HepG2 (cell line): ENCODE results near the gene TP53I3. TPM values are rescaled to one million over a fixed set of nuclear protein-coding genes. Genes with fewer than 3 reads are reported as not detected.
A peak's percentile ranks its signal among the peaks of the same experiment; 100 is the strongest.

Experiments used
- DR1 ChIP-seq: sonication (generic); formaldehyde crosslinking; IDR thresholded peaks from 2 replicates; pipeline ENCODE4 v1.8.0; 2021; ENCODE audit warnings: mild to moderate bottlenecking, missing genetic modification reagents, inconsistent platforms
- GMEB2 ChIP-seq: IDR thresholded peaks from 2 replicates; pipeline ENCODE4 v1.6.1; 2016; ENCODE audit warnings: missing biosample characterization, missing genetic modification reagents, low read depth
- KAT7 ChIP-seq: IDR thresholded peaks from 2 replicates; pipeline ENCODE4 v1.6.1; 2018; ENCODE audit warnings: borderline replicate concordance, missing compliant biosample characterization
- MTA3 ChIP-seq: sonication (generic); formaldehyde crosslinking; IDR thresholded peaks from 2 replicates; pipeline ENCODE4 v1.4.0; 2020; ENCODE audit warnings: missing genetic modification reagents
- NFRKB ChIP-seq: fragments of 450-650 bp; IDR thresholded peaks from 2 replicates; pipeline ENCODE4 v1.6.1; 2017
- PAX8 ChIP-seq: sonication (generic); formaldehyde crosslinking; IDR thresholded peaks from 2 replicates; pipeline ENCODE4 v1.8.0; 2022; ENCODE audit warnings: mild to moderate bottlenecking, missing genetic modification reagents, borderline replicate concordance
- PRDM15 ChIP-seq: sonication (generic); formaldehyde crosslinking; IDR thresholded peaks from 2 replicates; pipeline ENCODE4 v1.4.0; 2020; ENCODE audit warnings: missing genetic modification reagents
- SMARCE1 ChIP-seq: fragments of 450-650 bp; IDR thresholded peaks from 2 replicates; pipeline ENCODE4 v1.6.1; 2017; ENCODE audit warnings: borderline replicate concordance
- SYNCRIP ChIP-seq: fragments of 200-400 bp; formaldehyde crosslinking; IDR thresholded peaks from 2 replicates; pipeline ENCODE4 v1.6.1; 2018; ENCODE audit warnings: mild to moderate bottlenecking, low read depth, low read length; ENCODE audit not compliant: insufficient read depth
- TEAD3 ChIP-seq: optimal IDR thresholded peaks from 2 replicates; pipeline ENCODE3; 2016; ENCODE audit warnings: borderline replicate concordance
- TFDP2 ChIP-seq: sonication (generic); formaldehyde crosslinking; IDR thresholded peaks from 2 replicates; pipeline ENCODE4 v1.4.0; 2020; ENCODE audit warnings: missing genetic modification reagents
- TOE1 ChIP-seq: sonication (generic); formaldehyde crosslinking; IDR thresholded peaks from 2 replicates; pipeline ENCODE4 v1.4.0; 2020; ENCODE audit warnings: mild to moderate bottlenecking, missing genetic modification reagents
- TP53 ChIP-seq: sonication (generic); formaldehyde crosslinking; conservative IDR thresholded peaks from 2 replicates; pipeline ENCODE4 v1.4.0; 2020; ENCODE audit warnings: missing genetic modification reagents
- ZBTB42 ChIP-seq: sonication (generic); formaldehyde crosslinking; IDR thresholded peaks from 2 replicates; pipeline ENCODE4 v1.5.0; 2020; ENCODE audit warnings: mild to moderate bottlenecking, missing genetic modification reagents
- ZNF687 ChIP-seq: sonication (generic); formaldehyde crosslinking; IDR thresholded peaks from 2 replicates; pipeline ENCODE4 v1.5.1; 2020; ENCODE audit warnings: mild to moderate bottlenecking, missing genetic modification reagents, moderate library complexity
- ZNF768 ChIP-seq: sonication (generic); formaldehyde crosslinking; IDR thresholded peaks from 2 replicates; pipeline ENCODE4 v1.4.0; 2020; ENCODE audit warnings: missing genetic modification reagents
- ZNF780A ChIP-seq: sonication (generic); formaldehyde crosslinking; IDR thresholded peaks from 2 replicates; pipeline ENCODE4 v1.8.0; 2022; ENCODE audit warnings: mild to moderate bottlenecking, missing genetic modification reagents, moderate library complexity
- polyA plus RNA-seq, 8 experiments: library from polyadenylated mRNA; depleted of rRNA in 3 of 8; stranded (reverse) in 7 of 8; unstranded in 1 of 8; fragments of >200 nt; fragmentation: Illumina TruSeq in 4 of 8; extraction: Trizol in 4 of 8; gene quantifications; 2 replicates each; pipeline versions ENCODE4 v1.2.1 to v1.2.3, GENCODE V29; 2011 to 2016; ENCODE audit warnings: low read depth in 4 of 8, missing spikeins in 1 of 8, mixed read lengths in 1 of 8; ENCODE audit not compliant: insufficient read depth in 1 of 8
- total RNA-seq, 5 experiments: library from RNA; depleted of rRNA; stranded (reverse); fragments of >200 nt; fragmentation: Illumina TruSeq; extraction: Trizol; gene quantifications; 2 replicates each; pipeline ENCODE4 v1.2.3, GENCODE V29; 2016; ENCODE audit warnings: low read depth in 1 of 5

The TP53I3 gene
- total and polyA plus RNA-seq, 2 of the 13 experiments (the other 11 are each of a cell fraction or from before 2014, with no cell fraction given), result 25.0 to 44.1 TPM

- 0 out of 2 replicates have a peak, but pooled peaks have one; percentile 13 for TF ChIP-seq GMEB2 (CRISPR knock-in tag)
- TF ChIP-seq KAT7 (CRISPR knock-in tag), result peak; percentile 60; the same call in 1 of the 2 replicates
- TF ChIP-seq ZBTB42, result no peak
- TF ChIP-seq TEAD3 (CRISPR knock-in tag), result no peak
- 0 out of 2 replicates have a peak, but pooled peaks have one; percentile 10 for TF ChIP-seq NFRKB
- TF ChIP-seq TOE1 (CRISPR knock-in tag), result 0 out of 2 replicates have a peak, but pooled peaks have one; percentile 55
- TF ChIP-seq PRDM15 (CRISPR knock-in tag), result no peak
- TF ChIP-seq TP53 (CRISPR knock-in tag), result 0 out of 2 replicates have a peak, but pooled peaks have one; percentile 20
- TF ChIP-seq ZNF780A (CRISPR knock-in tag), result no peak; the same call in 1 of the 2 replicates
- TF ChIP-seq TFDP2 (CRISPR knock-in tag), result peak; percentile 92
- no peak for TF ChIP-seq PAX8 (CRISPR knock-in tag)
- TF ChIP-seq ZNF768 (CRISPR knock-in tag), result no peak
- peak; percentile 79 for TF ChIP-seq ZNF687 (CRISPR knock-in tag)
- TF ChIP-seq MTA3 (CRISPR knock-in tag), result no peak
- TF ChIP-seq SMARCE1, result no peak
- TF ChIP-seq SYNCRIP, result no peak
- peak; percentile 98 for TF ChIP-seq DR1
Observed at GRCh38 chr2:24046930-24047702, 37.5 kb downstream of the TP53I3 start, which contains the start of gene WDCP (continued).
